ENCODE data around the gene POM121L2. TPM values are rescaled to one million over a fixed set of nuclear protein-coding genes. Genes with fewer than 3 reads are reported as not detected.

Gene POM121L2
- polyA plus RNA-seq, 1 donor from 2014 or later = not detected

GRCh38 chr6:27332692-27333641, 20.9 kb upstream of the POM121L2 start:
- Histone ChIP-seq H3K9me3 (ENCODE audit: low read length) (no peaks in the 10 kb centered on the region), H3K9me2 (ENCODE audit: insufficient read depth, low read length) (no peaks in the 10 kb centered on the region), H4K20me1 (ENCODE audit: insufficient read depth) (no peaks in the 10 kb centered on the region), H2AFZ (ENCODE audit: low read depth, low read length) (no peak overlapping the region), H3K4me3 (ENCODE audit: low read length) (peak overlapping the region; percentile 64), H3K79me2 (replicated peaks; ENCODE audit: insufficient read depth, low read length) (no peaks in the 10 kb centered on the region), H3K9ac (ENCODE audit: low read length) (peak overlapping the region; percentile 45), H3F3A (ENCODE audit: insufficient read depth, low read length, poor library complexity, severe bottlenecking) (no peaks in the 10 kb centered on the region), H3K27me3 (ENCODE audit: insufficient read depth, low read depth, low read length) (peaks cover 5% of the 10 kb centered on the region), H3K36me3 (ENCODE audit: insufficient read depth, low read length) (no peaks in the 10 kb centered on the region), H3K4me2 (ENCODE audit: low read length) (no peak overlapping the region), H3K27ac (ENCODE audit: low read length) (peak overlapping the region; percentile 17)
- TF ChIP-seq TAF1 (IDR thresholded peaks at IDR 0.05; ENCODE audit: low read depth) = no peak
- TF ChIP-seq EZH2 (IDR thresholded peaks at IDR 0.05; ENCODE audit: borderline replicate concordance, insufficient read depth, low read length, poor library complexity, severe bottlenecking) = no peak
- no peak for TF ChIP-seq MXI1 (conservative IDR thresholded peaks at IDR 0.05; ENCODE audit: poor library complexity, severe bottlenecking)
- no peak for TF ChIP-seq RAD21 (conservative IDR thresholded peaks at IDR 0.05)
- no peak for TF ChIP-seq REST (IDR thresholded peaks at IDR 0.05; ENCODE audit: borderline replicate concordance)
- TF ChIP-seq CTCF (IDR thresholded peaks at IDR 0.05; ENCODE audit: poor library complexity, severe bottlenecking) = no peak
- no peak for TF ChIP-seq POLR2AphosphoS5 (IDR thresholded peaks at IDR 0.05)
- no peak for TF ChIP-seq EP300 (conservative IDR thresholded peaks at IDR 0.05; ENCODE audit: poor library complexity, severe bottlenecking)
- TF ChIP-seq SMC3 (conservative IDR thresholded peaks at IDR 0.05; ENCODE audit: poor library complexity) = no peak

- Histone ChIP-seq H3K4me3 (ENCODE audit: low read length) (no peak overlapping the region), H3K27me3 (ENCODE audit: insufficient read depth, low read depth, low read length) (no peaks in the 10 kb centered on the region), H2AFZ (ENCODE audit: low read depth, low read length) (no peak overlapping the region), H3F3A (ENCODE audit: insufficient read depth, low read length, poor library complexity, severe bottlenecking) (no peaks in the 10 kb centered on the region), H3K36me3 (ENCODE audit: insufficient read depth, low read length) (no peaks in the 10 kb centered on the region), H3K9ac (ENCODE audit: low read length) (no peak overlapping the region), H4K20me1 (ENCODE audit: insufficient read depth) (no peaks in the 10 kb centered on the region), H3K27ac (ENCODE audit: low read length) (no peak overlapping the region), H3K79me2 (replicated peaks; ENCODE audit: insufficient read depth, low read length) (no peaks in the 10 kb centered on the region), H3K9me3 (ENCODE audit: low read length) (no peaks in the 10 kb centered on the region), H3K9me2 (ENCODE audit: insufficient read depth, low read length) (no peaks in the 10 kb centered on the region), H3K4me2 (ENCODE audit: low read length) (no peak overlapping the region)
- TF ChIP-seq EP300 (conservative IDR thresholded peaks at IDR 0.05; ENCODE audit: poor library complexity, severe bottlenecking) = no peak
- no peak for TF ChIP-seq SMC3 (conservative IDR thresholded peaks at IDR 0.05; ENCODE audit: poor library complexity)
- no peak for TF ChIP-seq POLR2AphosphoS5 (IDR thresholded peaks at IDR 0.05)
- no peak for TF ChIP-seq RAD21 (conservative IDR thresholded peaks at IDR 0.05)
- no peak for TF ChIP-seq CTCF (IDR thresholded peaks at IDR 0.05; ENCODE audit: poor library complexity, severe bottlenecking)
- no peak for TF ChIP-seq EZH2 (IDR thresholded peaks at IDR 0.05; ENCODE audit: borderline replicate concordance, insufficient read depth, low read length, poor library complexity, severe bottlenecking)
- TF ChIP-seq REST (IDR thresholded peaks at IDR 0.05; ENCODE audit: borderline replicate concordance) = no peak
- TF ChIP-seq TAF1 (IDR thresholded peaks at IDR 0.05; ENCODE audit: low read depth) = no peak
- no peak for TF ChIP-seq MXI1 (conservative IDR thresholded peaks at IDR 0.05; ENCODE audit: poor library complexity, severe bottlenecking)
Measured at GRCh38 chr6:27327023-27327738, 15.1 kb upstream of the POM121L2 start.

Measured in neural cell (in vitro differentiated cells).